GM23248 (cell line): ENCODE data around the gene PLA2G4E.

Experiments
- EZH2 ChIP-seq: fragments of 200-600 bp; sonication (generic); IDR thresholded peaks from 2 replicates; pipeline ENCODE4 v1.6.1; 2018; ENCODE audit warnings: antibody characterized with exemption, mild to moderate bottlenecking; ENCODE audit not compliant: insufficient read depth, poor library complexity, severe bottlenecking
- EZH2phosphoT487 ChIP-seq: fragments of 200-600 bp; sonication (generic); IDR thresholded peaks from 2 replicates; pipeline ENCODE4 v1.6.1; 2018; ENCODE audit warnings: antibody characterized with exemption, moderate library complexity, mild to moderate bottlenecking, low read depth; ENCODE audit not compliant: insufficient read depth

DNA sequence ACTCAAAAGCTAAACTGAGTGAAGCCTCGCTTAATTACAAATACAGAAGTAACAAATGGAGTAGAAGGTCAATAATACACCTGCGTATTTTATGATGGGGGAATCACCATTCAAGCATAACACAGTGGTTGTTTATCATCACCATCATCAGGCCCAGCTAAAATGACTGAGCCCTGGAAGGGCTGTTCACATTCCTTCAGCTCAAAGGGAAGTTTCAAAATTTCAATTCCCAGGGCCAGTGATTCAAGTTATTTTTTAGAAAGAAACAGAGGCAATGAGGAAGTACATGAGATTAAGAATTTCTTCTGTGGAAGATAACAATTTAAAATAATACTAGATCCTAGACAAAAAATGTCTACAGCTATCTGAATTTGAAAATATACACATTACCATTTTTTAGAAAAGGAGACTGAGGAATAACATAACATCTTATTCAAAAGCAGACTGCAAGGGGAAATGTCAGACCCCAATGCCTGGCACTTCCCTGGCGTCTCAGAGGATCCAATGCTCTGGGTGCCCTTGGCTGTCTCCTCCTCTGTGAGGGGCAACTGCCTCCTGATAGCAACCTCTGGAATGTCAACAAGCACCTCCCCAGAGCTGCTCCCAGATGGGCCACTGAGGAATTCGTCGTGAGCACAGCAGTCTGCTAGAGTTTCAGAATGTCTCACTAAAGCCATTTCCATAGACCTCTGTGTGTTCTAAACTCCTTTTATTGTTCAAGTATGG, 71.3 kb downstream of the PLA2G4E start:
- TF ChIP-seq EZH2 (no peak), EZH2phosphoT487 (no peak)
